ENCODE data around the gene RASIP1. TPM values are rescaled to one million over a fixed set of nuclear protein-coding genes. Genes with fewer than 3 reads are reported as not detected.
"Not testable (repeated sequence)": the region's sequence is repeated elsewhere in the genome, so short reads cannot be mapped to it uniquely, and the experiment has no call there.

RASIP1 gene, protein sequence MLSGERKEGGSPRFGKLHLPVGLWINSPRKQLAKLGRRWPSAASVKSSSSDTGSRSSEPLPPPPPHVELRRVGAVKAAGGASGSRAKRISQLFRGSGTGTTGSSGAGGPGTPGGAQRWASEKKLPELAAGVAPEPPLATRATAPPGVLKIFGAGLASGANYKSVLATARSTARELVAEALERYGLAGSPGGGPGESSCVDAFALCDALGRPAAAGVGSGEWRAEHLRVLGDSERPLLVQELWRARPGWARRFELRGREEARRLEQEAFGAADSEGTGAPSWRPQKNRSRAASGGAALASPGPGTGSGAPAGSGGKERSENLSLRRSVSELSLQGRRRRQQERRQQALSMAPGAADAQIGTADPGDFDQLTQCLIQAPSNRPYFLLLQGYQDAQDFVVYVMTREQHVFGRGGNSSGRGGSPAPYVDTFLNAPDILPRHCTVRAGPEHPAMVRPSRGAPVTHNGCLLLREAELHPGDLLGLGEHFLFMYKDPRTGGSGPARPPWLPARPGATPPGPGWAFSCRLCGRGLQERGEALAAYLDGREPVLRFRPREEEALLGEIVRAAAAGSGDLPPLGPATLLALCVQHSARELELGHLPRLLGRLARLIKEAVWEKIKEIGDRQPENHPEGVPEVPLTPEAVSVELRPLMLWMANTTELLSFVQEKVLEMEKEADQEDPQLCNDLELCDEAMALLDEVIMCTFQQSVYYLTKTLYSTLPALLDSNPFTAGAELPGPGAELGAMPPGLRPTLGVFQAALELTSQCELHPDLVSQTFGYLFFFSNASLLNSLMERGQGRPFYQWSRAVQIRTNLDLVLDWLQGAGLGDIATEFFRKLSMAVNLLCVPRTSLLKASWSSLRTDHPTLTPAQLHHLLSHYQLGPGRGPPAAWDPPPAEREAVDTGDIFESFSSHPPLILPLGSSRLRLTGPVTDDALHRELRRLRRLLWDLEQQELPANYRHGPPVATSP
- total RNA-seq, result 24.1 TPM

- no peak for DNase-seq
These were observed at the start of gene RASIP1 for GRCh38 chr19:48740164-48740972. Gene RASIP1 (minus strand): TSS chr19:48740610. CDS start chr19:48740282, 328 bp downstream.

DNA sequence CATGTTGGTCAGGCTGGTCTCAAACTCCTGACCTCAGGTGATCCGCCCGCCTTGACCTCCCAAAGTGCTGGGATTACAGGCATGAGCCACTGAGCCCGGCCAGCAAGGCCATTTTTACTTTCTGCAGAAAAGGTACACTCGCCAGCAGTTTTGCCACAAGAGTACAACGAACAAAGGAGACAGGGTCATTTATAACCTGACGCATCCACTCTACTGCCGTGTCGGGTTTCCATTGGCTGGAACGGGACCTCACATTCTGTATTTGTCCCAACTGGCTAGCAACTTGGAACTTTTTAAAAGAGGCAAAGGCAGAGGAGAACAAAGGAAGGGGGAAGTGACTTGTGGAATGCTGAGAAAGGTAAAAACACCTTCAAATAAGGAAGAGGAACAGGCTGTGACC, 46.9 kb upstream of the RASIP1 start:
- DNase-seq, result not testable (repeated sequence)

DNA sequence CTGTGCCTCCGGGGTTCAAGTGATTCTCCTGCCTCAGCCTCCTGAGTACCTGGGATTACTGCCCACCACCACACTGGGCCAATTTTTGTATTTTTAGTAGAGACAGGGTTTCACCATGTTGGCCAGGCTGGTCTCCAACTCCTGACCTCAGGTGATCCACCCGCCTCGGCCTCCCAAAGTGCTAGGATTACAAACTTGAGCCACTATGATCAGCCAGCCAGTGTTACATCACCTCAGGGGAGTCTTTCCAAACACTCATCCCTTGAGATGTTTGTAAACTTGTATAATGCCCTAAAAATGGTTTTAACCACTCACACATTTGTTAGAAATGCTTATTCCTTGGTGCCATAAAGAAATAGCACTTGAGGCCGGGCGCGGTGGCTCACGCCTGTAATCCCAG, 46.0 kb upstream of the RASIP1 start:
- not testable (repeated sequence) for DNase-seq

GRCh38 chr19:48784527-48784926, 44.1 kb upstream of the RASIP1 start:
- no peak for DNase-seq

- no peak for DNase-seq
These were observed 40.4 kb upstream of the RASIP1 start for GRCh38 chr19:48780631-48781391.

DNA sequence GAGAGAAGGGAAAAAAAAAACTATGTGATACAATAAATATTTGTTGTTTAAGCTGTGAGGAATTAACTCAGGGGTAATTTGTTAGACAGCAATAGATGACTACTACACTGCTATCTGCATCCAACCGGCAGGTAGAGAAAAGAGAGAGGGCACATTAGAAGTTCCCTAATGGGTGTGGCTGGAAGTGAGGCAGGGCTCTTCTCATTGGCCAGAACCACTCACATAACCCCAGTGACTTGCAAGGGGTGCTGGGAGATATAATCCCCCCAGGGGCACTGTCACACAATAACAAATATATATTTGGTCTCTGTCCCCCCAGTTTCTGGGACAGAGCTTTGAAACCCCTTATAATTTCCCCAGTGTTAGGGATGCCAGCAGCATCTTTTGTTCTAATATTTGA, 39.2 kb upstream of the RASIP1 start:
- no peak for DNase-seq

GRCh38 chr19:48777720-48778119, 37.3 kb upstream of the RASIP1 start:
- DNase-seq, result no peak

DNA sequence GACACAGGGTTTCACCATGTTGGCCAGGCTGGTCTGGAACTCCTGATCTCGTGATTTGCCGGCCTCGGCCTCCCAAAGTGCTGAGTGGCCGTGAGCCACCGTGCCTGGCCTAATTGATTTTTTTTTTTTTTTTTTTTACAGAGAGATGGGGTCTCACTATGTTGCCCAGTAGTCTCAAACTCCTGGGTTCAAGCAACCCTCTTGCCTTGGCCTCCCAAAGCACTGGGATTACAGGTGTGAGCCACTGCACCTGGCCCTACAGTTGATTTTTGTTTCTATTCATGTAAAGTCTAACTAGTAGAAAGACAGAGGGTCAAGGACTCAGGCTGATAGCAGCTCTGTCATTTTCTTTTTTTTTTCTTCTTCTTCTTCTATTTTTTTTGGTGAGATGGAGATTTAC, 36.7 kb upstream of the RASIP1 start:
- DNase-seq, result no peak

- DNase-seq, result no peak
These were observed 32.1 kb upstream of the RASIP1 start for GRCh38 chr19:48772503-48772953.

- no peak for DNase-seq
These were observed 30.5 kb upstream of the RASIP1 start for GRCh38 chr19:48770734-48771472.

- DNase-seq, result no peak
These were observed 29.9 kb upstream of the RASIP1 start for GRCh38 chr19:48770266-48770665.

- DNase-seq, result no peak
These were observed 28.7 kb upstream of the RASIP1 start for GRCh38 chr19:48768994-48769713.

DNA sequence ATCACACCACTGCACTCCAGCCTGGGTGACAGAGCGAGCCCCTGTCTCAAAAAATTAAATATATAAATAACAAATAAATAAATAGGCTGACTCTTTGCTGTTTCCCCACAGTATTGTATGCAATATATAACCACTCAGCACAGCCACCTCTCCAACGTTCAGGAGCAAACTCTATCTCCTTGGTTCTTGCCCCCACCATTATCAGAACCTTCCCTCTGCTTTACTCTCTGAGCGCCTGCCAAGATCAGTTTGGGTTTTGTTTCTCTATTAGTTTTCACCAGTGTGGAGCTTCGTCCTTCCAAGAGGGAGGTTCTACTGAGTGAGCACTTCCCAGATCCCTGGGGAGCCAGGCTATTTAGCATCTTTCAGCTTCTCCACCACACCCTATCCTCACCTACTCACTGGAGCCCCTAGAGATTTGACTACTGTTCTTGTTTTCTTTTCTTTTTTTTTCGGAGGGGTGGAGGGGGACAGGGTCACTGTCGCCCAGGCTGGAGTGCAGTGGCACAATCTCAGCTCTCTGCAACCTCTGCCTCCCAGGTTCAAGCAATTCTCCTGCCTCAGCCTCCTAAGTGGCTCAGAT, 27.9 kb upstream of the RASIP1 start:
- not testable (repeated sequence) for DNase-seq

DNA sequence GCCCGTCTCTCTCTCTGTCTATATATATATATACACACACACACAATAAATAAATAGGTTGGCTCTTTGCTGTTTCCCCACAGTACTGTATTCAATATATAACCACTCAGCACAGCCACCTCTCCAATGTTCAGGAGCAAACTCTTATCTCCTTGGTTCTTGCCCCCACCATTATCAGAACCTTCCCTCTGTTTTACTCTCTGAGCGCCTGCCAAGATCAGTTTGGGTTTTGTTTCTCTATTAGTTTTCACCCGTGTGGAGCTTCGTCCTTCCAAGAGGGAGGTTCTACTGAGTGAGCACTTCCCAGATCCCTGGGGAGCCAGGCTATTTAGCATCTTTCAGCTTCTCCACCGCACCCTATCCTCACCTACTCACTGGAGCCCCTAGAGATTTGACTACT, 25.4 kb upstream of the RASIP1 start:
- not testable (repeated sequence) for DNase-seq

- no peak for DNase-seq
These were observed 20.2 kb upstream of the RASIP1 start for GRCh38 chr19:48760504-48761205.

GRCh38 chr19:48757741-48758144, 17.3 kb upstream of the RASIP1 start:
- DNase-seq, result no peak

DNA sequence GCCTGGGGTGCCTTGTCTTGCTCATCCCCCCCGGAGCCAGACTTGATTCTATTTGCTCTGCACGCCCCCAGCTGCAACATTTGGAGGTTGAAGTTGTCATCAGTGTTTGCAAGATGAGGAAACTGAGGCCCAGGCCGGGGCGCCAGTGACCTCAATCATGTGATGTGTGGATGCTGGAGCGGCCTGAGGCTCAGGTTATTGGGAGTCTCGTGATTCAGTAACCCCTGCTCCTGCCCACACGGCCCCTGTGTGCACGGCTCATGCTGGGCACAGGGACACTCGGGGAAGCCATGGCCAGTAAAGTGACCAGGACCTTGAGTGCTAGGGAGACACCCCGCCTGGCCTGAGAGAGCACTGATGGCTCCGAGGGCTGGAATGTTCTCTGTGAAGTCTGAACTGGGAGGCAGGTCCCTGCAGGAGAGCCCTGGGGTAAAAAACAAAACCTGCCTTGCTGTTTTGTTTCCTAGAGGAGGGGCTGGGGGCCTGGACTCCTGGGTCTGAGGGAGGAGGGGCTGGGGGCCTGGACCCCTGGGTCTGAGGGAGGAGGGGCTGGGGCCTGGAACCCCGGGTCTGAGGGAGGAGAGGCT, 16.8 kb upstream of the RASIP1 start:
- DNase-seq, result no peak

DNA sequence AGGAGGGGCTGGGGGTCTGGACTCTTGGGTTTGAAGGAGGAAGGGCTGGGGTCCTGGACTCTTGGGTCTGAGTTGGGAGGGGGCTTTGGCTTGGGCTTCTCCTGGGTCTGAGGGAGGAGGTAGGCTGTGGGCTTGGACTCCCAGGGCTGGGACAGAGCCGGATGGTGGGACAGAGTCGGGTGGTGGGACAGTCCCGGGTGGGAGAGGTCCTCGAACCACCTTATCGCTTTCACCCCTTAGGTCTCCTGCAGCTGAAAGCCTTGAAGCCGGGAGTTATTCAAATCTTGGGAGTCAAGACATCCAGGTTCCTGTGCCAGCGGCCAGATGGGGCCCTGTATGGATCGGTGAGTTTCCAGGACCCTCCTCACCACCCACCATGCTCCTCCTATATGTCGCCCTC, 16.3 kb upstream of the RASIP1 start:
- no peak for DNase-seq

Measured in tongue (tissue), 2 donors.